ENCODE measurements around the gene ADSS2. TPM values are rescaled to one million over a fixed set of nuclear protein-coding genes. Genes with fewer than 3 reads are reported as not detected.

The ADSS2 gene
- total RNA-seq, 4 donors from 2014 or later = 23.4 to 46.1 (median 32.5) TPM

- Histone ChIP-seq H3K4me1 (peaks cover 5 to 57% (median 34%) of the 10 kb centered on the region in 4 donors), H3K9me3 (no peaks in the 10 kb centered on the region), H3K36me3 (no peaks in the 10 kb centered on the region), H3K4me3 (no peak overlapping the region), H3K27me3 (no peaks in the 10 kb centered on the region), H3K27ac (peak overlapping the region in 3 of 4 donors; percentile 53 to 78 (median 61))
- TF ChIP-seq CTCF (IDR thresholded peaks at IDR 0.05) = no peak
- no peak for TF ChIP-seq POLR2A (IDR thresholded peaks at IDR 0.05)
- TF ChIP-seq EP300 (IDR thresholded peaks at IDR 0.05) = no peak
- DNase-seq (ENCODE audit: low spot score in 2 of 2) = no peak
- WGBS, 2 donors = 24 to 34% methylated on average over 2 of the region's 2 CpGs
Observed at GRCh38 chr1:244445320-244446181, 6.2 kb downstream of the ADSS2 start.

- no peaks in the 10 kb centered on the region for H3K9me3 ChIP-seq
- WGBS, 2 donors = 21 to 31% methylated on average over 1 of the region's 1 CpG
- H3K36me3 ChIP-seq = no peaks in the 10 kb centered on the region
- peak overlapping the region in 2 of 4 donors; percentile 61 to 78 for H3K27ac ChIP-seq
- DNase-seq (ENCODE audit: low spot score in 2 of 2) = no peak
- peaks cover 5 to 50% (median 28%) of the 10 kb centered on the region in 4 donors for H3K4me1 ChIP-seq
- TF ChIP-seq EP300 (IDR thresholded peaks at IDR 0.05) (no peak), CTCF (IDR thresholded peaks at IDR 0.05) (no peak)
- H3K27me3 ChIP-seq = no peaks in the 10 kb centered on the region
- H3K4me3 ChIP-seq = no peak overlapping the region
Observed at GRCh38 chr1:244444854-244445253, 6.9 kb downstream of the ADSS2 start.

- Histone ChIP-seq H3K4me3 (no peak overlapping the region), H3K36me3 (no peaks in the 10 kb centered on the region), H3K27me3 (no peaks in the 10 kb centered on the region), H3K27ac (no peak overlapping the region), H3K9me3 (no peaks in the 10 kb centered on the region), H3K4me1 (peaks cover 5 to 44% (median 21%) of the 10 kb centered on the region in 4 donors)
- no peak for TF ChIP-seq EP300 (IDR thresholded peaks at IDR 0.05)
- no peak for TF ChIP-seq CTCF (IDR thresholded peaks at IDR 0.05)
- no peak for TF ChIP-seq POLR2A (IDR thresholded peaks at IDR 0.05)
- DNase-seq (ENCODE audit: low spot score in 2 of 2) = no peak
- WGBS, 2 donors = 84 to 93% methylated on average over 2 of the region's 2 CpGs
Observed at GRCh38 chr1:244442850-244443249, 8.9 kb downstream of the ADSS2 start.

- no peak for DNase-seq (ENCODE audit: low spot score in 2 of 2)
- Histone ChIP-seq H3K36me3 (peaks cover 0 to 17% (median 0%) of the 10 kb centered on the region in 3 donors), H3K27ac (no peak overlapping the region), H3K27me3 (no peaks in the 10 kb centered on the region), H3K4me1 (peaks cover 0 to 29% (median under 1%) of the 10 kb centered on the region in 4 donors), H3K4me3 (no peak overlapping the region), H3K9me3 (no peaks in the 10 kb centered on the region)
- TF ChIP-seq EP300 (IDR thresholded peaks at IDR 0.05) (no peak), POLR2A (IDR thresholded peaks at IDR 0.05) (no peak), CTCF (IDR thresholded peaks at IDR 0.05) (no peak)
- 59 to 74% methylated on average over 7 to 8 of the region's 8 CpGs for WGBS, 2 donors
Observed at GRCh38 chr1:244439391-244440032, 12.2 kb downstream of the ADSS2 start.

GRCh38 chr1:244437086-244437468 lies 14.6 kb downstream of the ADSS2 start:
- peaks cover 0 to 23% (median 0%) of the 10 kb centered on the region in 4 donors for H3K4me1 ChIP-seq
- TF ChIP-seq CTCF (IDR thresholded peaks at IDR 0.05) = no peak
- no peak for TF ChIP-seq POLR2A (IDR thresholded peaks at IDR 0.05)
- no peak for TF ChIP-seq EP300 (IDR thresholded peaks at IDR 0.05)

More at GRCh38 chr1:244437086-244437468, 14.6 kb downstream of the ADSS2 start:
- peaks cover 0 to 32% (median 0%) of the 10 kb centered on the region in 3 donors for H3K36me3 ChIP-seq
- DNase-seq (ENCODE audit: low spot score in 2 of 2) = no peak
- no peaks in the 10 kb centered on the region for H3K27me3 ChIP-seq
- H3K4me3 ChIP-seq = no peak overlapping the region
- H3K27ac ChIP-seq = no peak overlapping the region
- H3K9me3 ChIP-seq = no peaks in the 10 kb centered on the region

Data from tibial nerve (tissue), 4 donors.